GM12875 (cell line): Measurements from ENCODE around the gene PRPF38A.

Source experiments
- H3K4me3 ChIP-seq: one replicate; pipeline ENCODE4 v1.5.1; 2011; ENCODE audit warnings: low read depth, low read length, control low read depth
- TF ChIP-seq, protein P1 (sequence below): IDR thresholded peaks from 2 replicates; pipeline ENCODE4 v1.5.1; 2011; ENCODE audit warnings: low read depth, mild to moderate bottlenecking, control low read depth, inconsistent platforms, low read length, moderate library complexity, borderline replicate concordance; ENCODE audit not compliant: insufficient read depth

The PRPF38A gene

DNA sequence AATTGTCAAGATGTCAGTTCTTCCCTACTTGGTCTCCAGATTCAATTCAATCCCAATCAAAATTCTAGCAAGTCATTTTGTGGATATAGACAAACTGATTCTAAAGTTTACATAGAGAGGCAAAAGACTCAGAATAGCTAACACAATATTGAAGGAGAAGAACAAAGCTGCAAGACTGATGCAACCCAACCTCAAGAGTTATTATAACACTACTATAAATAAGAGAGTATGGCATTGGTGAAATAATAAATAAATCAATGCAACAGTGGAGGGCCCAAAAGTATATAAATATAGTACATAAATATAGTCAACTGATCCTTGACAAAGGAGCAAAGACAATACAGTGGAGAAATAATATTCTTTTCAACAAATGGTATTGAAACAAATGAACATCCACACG lies 49.7 kb downstream of the PRPF38A start:
- TF ChIP-seq, protein P1, sequence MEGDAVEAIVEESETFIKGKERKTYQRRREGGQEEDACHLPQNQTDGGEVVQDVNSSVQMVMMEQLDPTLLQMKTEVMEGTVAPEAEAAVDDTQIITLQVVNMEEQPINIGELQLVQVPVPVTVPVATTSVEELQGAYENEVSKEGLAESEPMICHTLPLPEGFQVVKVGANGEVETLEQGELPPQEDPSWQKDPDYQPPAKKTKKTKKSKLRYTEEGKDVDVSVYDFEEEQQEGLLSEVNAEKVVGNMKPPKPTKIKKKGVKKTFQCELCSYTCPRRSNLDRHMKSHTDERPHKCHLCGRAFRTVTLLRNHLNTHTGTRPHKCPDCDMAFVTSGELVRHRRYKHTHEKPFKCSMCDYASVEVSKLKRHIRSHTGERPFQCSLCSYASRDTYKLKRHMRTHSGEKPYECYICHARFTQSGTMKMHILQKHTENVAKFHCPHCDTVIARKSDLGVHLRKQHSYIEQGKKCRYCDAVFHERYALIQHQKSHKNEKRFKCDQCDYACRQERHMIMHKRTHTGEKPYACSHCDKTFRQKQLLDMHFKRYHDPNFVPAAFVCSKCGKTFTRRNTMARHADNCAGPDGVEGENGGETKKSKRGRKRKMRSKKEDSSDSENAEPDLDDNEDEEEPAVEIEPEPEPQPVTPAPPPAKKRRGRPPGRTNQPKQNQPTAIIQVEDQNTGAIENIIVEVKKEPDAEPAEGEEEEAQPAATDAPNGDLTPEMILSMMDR = no peak
- no peak overlapping the region for H3K4me3 ChIP-seq

DNA sequence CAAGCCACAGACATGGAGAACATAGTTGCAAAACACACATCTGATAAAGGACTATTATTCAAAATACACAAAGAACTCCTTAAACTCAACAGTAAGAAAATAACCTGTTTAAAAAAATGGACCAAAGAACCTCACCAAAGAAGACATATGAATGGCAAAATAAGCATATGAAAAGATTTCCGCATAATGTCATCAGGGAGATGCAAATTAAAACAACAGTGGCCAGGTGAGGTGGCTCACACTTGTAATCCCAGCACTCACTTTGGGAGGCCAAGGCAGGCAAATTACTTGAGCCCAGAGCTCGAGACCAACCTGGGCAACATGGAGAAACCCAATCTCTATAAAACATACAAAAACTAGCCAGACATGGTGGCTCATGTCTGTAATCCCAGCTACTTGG lies 50.4 kb downstream of the PRPF38A start:
- TF ChIP-seq, protein P1 = no peak
- H3K4me3 ChIP-seq = no peak overlapping the region

DNA sequence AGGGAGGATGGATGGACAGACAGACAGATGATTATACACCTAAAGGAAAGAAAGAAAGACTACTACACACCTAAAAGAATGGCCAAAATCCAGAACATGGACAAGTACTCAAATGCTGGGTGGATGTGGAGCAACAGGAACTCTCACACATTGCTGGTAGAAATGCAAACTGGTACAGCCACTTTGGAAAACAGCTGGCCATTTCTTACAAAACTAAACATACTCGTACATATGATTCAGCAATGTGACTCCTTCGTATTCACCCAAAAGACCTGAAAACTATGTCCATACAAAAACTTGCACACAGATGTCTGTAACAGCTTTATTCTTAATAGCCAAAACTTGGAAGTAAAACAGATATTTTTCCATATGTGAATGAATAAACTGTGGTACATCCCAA lies 51.3 kb downstream of the PRPF38A start:
- no peak overlapping the region for H3K4me3 ChIP-seq
- TF ChIP-seq, protein P1 = no peak

DNA sequence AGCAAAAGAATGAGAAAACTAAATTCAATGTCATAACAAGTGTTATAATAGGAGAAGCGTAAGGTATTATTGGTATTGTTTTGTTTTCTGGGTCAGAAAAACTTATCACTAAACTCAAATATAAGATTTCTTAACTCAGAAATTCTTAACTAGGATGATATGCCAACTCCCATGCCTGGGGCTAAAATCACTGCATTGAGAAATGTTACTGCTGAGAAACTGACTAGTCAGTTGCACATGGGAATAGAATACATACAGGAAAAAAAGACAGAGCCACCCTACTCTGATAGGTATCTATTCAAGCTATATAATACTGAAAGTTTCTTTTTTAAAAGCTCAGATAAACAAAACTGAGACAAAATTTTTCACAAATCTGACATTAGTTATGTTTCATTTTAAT lies 56.3 kb downstream of the PRPF38A start:
- TF ChIP-seq, protein P1 = no peak
- H3K4me3 ChIP-seq = no peak overlapping the region

DNA sequence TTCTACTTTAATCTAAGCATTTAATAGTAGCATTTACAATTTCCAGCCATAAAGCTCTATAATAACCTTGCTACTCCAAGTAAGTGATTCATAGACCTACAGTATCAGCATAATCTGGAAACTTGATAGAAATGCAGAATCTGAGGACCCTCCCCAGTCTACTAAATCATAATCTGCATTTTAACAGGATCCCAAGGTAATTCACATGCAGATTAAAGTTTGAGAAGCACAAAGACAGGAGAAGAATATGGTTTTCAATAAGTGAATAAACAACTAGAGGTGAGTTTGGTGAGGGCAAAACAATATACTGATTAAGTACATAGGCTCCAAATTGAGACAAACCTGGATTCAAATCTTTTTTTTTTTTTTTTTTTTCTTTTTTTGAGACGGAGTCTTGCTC lies 57.4 kb downstream of the PRPF38A start:
- H3K4me3 ChIP-seq = no peak overlapping the region
- TF ChIP-seq, protein P1 = no peak

DNA sequence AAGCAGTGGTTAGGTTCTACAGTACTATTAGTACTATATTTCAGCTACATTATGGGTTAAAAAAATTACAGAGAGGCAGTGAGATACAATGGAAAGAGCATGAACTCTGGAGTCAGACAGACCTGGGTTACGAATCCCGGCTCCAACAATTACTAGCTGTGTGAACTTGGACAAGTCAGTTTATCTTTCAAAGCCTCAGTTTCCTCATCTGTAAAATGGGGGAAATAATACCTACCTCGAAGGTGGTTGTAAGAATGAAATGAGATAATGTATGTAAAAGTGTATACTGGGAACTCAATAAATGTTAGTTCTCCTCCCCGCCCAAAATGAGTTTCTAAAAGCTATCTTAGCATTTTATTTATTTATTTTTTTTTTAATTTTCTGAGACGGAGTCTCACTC lies 59.5 kb downstream of the PRPF38A start:
- TF ChIP-seq, protein P1 = no peak
- H3K4me3 ChIP-seq = no peak overlapping the region

GRCh38 chr1:52469108-52469507 lies 64.7 kb downstream of the PRPF38A start:
- TF ChIP-seq, protein P1 = no peak
- H3K4me3 ChIP-seq = no peak overlapping the region
